ENCODE measurements around the gene CUTA.
A peak's percentile ranks its signal among the peaks of the same experiment; 100 is the strongest.

Gene CUTA

DNA sequence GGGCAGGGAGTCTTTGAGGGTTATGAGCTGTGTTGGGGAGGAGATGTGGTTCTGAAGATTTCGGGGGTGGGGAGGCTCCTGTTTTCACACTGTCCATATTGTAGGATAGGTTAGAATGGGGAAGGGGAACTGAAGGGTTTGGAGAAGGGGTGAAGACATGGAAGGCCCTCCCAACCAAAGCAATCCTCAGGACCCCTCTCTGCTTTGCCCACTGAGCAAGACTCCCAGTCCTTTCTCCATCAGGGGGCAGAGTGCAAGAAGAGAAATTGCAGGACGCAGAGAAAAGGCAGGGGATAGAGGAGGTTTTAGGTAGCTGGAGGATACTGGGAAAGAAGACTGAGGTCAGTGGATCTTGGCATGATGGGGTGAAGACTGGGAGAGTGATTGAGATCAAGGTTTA lies 5.9 kb upstream of the CUTA start:
- no peak for DNase-seq (ENCODE audit: low spot score)

DNA sequence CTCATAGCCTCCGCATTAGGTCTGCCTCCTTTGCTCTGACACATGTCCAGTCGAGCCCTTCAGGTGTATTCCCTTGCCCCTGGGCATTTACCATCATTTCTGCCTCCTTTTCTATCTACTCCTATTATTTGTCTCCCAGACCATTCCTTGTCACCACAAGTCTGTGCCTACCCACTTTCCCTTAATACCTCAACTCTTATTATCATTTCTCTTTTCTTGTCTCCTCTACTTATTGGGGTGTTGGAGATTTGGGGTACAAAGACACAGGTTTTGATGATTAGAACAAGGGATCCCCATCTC lies 3.4 kb upstream of the CUTA start:
- no peak for DNase-seq (ENCODE audit: low spot score)

DNA sequence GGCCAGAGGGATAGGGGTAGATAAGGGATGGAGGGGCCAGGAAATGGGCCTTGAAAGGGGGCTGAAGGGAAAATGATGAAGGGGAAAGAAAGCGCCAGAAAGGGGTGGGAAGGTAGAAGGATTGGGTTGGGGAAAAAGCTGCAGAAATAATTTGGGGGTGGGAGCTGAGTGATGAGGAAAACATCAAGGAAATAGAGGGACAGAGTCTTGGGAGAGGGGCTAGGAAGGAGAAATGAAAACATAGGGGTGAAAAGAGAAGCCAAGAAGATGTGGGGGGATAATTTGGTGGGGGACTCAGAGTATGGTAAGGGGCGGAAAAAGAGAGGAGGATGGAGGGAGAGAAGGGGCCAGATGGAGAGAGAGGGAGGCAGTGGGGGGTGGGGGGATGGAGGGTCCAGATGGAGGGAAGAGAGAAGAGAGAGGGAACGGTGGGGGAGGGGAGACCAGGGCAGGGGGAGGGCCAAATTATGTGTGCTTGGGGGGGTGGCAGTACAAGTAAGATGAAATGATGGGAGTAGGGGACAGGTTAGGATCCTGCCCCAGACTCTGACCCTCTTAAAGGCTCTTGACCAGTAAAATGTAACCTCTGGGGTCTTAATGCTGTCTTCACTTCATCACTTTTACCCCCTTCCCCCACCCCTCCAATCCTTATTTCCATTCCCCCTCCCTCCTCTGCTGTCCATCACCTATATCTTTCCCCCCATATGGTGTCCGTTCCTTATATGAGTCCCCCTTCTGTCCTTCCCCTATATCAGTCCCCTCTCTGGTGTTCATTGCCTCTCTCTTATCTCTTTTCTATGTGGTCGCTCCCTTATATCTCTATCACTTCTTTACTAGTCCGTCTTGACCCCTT lies 2.8 kb upstream of the CUTA start:
- DNase-seq (ENCODE audit: low spot score) = no peak

DNA sequence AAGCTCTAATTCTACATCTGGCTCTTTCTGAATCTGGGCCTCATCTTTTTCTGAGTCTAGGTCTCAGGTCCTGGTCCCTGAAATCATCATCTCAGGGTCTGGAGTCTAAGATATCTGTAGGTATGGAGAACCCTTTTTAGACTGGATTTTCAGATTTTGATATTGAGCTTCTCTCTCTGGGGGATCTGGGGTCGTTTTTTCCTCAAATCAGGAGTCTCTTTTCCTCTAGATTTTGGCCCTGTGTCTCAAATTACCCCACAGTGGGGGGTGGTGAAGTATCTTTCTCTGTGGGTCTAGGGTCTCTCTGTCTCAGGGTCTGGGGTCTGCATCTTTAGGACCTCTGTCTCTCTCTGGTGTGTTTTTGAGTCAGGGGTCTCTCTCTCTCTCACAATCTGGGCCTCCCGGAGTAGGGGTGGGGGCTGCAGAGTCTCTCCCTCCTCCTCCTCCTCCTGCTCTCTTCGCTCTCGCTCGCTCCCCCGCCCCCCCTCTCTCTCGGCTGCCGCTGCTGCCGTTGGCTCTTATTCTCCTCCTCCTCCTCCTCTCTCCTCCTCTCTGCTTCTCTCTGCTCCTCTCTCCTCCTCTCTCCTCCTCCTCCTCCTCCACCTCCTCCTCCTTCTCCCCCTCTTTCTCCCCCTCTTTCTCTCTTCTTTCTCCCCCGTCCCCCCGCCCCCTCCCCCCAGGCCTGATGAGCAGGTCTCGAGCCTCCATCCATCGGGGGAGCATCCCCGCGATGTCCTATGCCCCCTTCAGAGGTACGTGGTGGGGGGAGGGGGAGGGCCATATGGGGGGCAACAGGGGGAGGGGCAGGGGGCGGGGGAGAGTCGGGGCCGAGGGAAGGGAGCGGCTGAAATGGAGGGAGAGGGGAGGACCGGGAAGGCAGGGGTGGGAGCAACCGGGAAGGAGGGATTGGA lies 1.9 kb upstream of the CUTA start, which contains the start of gene SYNGAP1:
Gene SYNGAP1 (plus strand): TSS at position 486 of the 911 bp plus-strand sequence. CDS start 200 bp downstream, at position 686.
- DNase-seq (ENCODE audit: low spot score) = peak; percentile 82

DNA sequence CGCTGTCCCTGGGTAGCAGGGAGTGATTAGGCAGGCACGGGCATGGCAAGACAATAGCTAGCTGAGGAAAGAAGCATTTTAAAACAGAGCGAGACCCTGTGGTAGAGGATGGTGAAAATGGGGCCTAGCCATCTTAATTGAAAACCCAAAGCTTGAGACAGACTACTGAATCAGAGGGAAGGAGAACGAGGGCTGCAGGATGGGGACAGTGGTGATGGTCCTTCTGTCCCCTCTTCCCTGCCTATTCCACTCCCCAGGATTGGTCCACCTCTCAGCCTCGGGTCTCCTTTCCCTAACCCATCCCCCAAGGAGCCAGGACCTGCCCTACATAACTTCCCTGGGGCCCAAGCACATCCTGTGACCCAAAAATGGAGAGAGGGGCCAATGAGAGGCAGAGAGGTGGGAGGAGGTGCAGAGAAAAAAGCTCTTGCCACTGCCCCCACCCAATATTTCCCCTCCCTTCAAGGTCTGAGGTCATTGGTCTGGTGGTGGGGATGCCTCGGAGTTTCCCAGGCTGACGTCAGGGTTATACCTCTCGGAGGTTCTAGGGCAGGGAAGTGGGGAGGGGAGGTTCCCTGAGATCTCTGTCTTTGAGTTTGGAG lies 884 bp upstream of the CUTA start:
- DNase-seq (ENCODE audit: low spot score) = no peak

DNA sequence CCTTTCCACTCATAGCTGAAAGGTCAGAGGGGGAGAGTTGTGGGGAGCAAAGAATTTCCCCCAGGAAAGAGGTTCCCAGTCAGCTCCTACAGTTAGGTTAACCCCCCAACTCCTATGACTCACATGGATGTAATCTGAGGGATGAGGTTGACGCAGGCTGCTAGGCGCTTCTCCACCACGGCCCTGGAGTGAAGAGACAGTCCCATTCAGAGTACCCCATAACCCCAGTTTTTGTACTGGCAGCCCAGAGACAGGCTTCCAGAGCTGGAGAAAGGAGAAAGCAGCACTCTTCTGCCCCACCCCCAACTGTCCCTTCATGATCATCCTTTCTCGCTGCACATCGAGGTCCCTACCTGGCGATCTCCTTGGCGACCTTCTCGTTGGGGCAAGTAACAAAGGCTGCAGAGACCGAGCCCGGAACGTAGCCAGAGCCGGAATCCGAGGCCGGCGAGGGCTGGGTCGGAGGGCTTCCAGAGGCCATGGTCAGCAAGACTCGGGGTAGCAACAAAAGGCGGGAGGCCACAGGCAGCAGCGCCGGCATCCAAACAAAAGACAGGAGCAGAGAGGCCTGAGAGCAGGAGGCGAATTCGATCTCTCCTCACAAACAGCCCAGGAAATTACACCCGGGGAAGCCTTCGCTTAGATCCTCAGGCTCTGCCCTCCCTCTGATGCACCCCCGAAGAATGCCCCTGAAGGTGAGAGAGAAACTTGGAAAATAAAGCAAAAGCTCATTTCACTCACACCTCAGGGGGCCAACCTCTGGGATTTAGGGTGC lies 592 bp downstream of the CUTA start:
- DNase-seq (ENCODE audit: low spot score) = no peak

DNA sequence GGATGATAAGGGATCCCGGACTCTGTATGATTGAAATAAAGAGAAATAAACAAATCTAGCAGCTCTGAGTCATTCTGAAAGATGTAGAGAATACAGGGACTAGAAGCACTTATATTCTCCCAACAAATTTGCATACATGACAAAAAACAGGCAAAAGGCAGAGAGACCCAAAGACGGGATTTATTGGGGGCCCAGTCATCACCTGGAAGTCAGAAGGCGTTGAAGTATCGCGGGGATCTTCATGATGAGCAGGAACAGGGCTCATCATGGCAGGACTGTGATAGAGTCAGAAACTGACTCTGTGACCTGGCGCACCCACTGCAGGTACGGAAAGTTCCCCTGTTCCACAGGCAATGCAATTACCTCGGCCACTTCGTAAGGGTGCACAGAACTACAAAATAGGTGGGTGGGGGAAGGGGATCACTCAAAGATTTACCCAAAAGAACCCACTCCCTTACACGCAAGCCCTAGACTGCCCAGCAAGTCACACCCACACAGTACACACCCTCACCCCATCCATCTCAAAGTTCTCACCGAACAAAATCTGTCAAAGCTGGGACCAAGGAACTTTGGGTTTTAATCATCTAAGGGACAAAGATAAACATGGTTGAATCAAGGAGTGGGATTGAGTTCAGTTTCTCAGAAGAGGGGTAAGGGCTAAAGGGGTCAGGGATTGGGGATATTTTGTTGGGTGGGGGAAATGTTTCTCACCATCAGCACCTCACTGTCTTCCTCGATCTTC lies 1.4 kb downstream of the CUTA start:
- DNase-seq (ENCODE audit: low spot score) = no peak

DNA sequence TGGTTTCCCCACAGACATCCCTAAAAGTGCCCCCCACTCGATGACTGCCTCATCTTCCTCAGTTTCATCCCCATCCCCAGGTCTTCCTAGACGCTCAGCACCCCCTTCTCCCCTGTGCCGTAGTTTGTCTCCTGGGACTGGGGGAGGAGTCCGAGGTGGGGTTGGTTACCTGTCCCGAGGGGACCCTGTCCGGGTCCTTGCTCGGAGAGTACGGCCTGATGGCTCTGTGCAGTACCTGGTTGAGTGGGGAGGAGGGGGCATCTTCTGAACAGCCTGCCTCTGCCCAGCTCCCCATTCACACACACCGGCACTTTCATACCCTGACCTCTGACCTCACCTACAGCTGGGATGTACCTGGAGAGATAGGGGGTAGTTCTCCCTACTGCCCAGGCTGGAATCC lies 2.1 kb downstream of the CUTA start:
- DNase-seq (ENCODE audit: low spot score) = no peak

DNA sequence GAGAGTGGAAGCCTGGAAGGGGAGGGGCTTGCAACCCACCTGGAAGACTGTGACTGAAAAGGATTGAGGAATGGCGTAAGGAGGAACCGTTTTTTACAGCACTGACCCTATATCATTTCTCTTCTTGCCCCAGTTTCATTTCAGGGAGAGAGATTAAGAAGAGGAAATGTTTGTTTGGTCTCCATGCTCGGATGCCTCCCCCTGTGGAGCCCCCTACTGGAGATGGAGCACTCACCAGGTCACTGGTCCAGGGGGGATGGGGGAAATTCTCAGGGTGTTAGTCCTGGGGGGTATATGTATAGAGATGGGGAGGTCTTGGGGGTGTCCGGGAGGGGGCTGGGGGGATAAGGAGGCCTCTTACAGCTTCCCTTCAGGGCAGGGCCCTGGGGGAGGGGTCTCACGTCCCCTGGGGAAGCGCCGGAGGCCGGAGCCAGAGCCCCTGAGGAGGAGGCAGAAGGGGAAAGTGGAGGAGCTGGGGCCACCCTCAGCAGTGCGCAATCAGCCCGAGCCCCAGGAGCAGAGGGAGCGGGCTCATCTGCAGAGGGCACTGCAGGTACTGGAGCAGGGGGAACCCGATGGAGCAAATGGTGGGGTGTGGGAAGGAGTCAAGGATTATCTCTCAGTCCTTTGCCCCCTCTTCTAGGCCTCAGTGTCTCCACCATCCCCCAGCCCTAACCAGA lies 3.2 kb downstream of the CUTA start:
- DNase-seq (ENCODE audit: low spot score) = no peak

DNA sequence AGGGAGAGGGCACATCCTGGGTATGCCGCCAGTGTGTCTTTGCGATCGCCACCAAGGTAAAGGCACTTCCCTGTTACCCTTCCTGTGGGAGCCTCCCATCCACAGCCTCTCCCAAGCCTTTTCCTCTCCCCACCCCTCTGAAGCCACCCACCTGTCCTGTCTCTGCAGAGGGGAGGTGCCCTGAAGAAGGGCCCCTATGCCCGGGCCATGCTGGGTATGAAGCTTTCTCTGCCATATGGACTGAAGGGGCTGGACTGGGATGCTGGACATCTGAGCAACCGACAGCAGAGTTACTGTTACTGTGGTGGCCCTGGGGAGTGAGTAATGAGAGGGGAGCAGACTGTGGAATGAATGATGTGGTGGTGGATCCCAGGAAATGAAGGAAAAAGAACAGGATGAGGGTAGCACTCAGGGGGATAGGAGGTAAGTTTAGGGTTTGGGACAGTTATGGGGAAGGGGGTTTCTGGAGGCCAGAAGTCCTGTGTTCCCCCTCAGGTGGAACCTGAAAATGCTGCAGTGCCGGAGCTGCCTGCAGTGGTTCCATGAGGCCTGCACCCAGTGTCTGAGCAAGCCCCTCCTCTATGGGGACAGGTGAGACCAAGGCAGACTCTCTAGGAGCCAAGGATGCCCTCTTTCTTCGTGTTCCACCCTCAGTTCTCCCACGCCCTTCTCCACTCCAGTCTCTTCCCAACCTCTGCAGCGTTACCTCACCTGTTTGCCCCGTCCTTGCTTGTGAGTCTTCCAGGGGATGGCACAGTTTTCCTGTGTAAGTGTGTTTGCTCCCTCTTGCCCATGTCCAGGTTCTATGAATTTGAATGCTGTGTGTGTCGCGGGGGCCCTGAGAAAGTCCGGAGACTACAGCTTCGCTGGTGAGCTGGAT lies 4.4 kb downstream of the CUTA start:
- DNase-seq (ENCODE audit: low spot score) = peak; percentile 58

DNA sequence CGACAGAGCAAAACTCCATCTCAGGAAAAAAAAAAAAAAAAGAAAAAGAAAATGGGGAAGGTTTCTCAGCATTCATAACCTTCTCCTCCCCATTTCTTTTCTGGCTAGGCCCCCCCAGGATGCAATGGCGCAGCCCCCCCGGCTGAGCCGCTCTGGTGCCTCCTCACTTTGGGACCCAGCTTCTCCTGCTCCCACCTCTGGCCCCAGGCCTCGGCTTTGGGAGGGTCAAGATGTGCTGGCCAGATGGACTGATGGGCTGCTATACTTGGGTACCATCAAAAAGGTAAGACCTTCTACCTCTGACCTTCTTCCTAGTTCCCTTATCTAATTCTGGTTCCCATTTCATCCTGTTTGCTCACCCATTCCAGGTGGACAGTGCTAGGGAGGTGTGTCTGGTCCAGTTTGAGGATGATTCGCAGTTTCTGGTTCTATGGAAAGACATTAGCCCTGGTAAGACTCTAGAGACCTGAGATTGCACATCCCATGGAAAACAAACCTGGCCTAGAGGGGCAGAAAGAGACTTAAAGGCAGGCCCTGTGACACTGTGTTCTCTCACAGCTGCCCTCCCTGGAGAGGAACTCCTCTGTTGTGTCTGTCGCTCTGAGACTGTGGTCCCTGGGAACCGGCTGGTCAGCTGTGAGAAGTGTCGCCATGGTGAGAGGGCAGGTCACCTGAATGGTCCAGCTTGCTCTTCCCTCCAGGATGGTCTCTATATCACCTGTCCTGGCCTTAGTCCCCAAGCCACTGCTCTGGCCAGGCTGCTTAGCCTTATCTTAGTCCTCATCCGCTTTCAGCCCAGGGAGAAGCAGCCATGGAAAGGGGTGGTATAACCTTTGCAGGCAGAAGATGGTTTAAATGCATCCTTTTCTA lies 5.5 kb downstream of the CUTA start:
- no peak for DNase-seq (ENCODE audit: low spot score)

DNA sequence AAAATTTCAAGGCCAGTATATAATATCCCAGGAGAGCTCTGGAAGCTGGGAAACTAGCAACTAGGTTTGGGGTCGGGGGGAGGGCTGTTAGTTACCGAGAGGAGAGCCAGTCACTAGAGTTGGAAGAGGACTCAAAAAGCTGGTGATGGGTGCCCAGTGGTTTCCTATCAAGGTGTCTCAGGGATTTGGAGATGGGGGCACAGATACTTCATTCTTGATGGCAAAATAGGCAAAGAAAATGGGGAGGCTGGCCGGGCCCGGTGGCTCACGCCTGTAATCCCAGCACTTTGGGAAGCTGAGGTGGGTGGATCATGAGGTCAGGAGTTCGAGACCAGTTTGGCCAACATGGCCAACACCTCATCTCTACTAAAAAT lies 6.3 kb downstream of the CUTA start:
- no peak for DNase-seq (ENCODE audit: low spot score)

DNA sequence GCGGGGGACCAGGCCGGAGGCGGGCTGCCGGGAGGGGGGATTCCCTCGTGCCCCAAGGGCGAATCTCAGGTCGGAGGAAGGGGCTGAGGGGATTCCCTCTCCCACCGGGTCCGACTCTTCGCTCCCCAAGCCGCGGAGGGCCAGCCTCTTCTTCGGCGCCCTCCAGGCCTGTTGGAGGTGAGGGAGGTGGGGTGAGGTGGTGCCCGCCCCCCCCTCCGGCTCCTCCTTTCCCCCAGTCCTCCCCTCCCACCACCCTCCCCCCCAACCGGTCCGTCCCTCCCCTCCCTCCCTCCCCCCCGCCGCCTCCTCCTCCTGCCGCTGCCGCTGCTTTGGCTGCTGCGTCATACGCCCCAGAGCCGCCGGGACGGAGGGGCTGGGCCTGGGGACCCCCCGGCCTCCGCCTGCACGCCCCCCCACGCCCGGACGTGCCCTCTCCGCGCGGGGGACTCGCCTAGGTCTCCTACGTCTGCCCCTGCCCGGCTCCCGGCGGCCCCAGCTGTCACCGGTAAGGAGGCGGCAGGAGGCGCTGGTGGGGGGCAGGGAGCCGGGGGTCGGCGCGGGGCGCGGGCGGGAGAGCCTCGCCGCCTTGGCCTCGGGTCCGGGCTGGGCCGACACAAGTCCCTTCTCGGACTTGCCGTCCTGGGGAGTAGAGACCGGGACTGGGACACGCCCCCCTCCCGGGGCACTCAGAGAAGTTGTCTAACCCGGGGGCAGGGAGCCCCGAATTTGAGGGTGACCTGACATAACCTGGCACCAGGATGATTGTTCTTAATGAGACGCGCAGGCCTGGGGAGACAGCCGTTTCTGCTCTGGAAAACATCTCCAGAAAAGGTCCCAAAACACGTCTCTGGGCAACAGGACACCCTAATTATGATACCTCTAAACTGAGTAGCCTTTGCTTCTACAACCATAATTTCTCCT lies 6.9 kb downstream of the CUTA start, which contains the start of gene PHF1:
Gene PHF1 (plus strand): TSS at position 304 of the 921 bp plus-strand sequence. CDS start 1,250 bp downstream, outside the sequence.
- no peak for DNase-seq (ENCODE audit: low spot score)

DNA sequence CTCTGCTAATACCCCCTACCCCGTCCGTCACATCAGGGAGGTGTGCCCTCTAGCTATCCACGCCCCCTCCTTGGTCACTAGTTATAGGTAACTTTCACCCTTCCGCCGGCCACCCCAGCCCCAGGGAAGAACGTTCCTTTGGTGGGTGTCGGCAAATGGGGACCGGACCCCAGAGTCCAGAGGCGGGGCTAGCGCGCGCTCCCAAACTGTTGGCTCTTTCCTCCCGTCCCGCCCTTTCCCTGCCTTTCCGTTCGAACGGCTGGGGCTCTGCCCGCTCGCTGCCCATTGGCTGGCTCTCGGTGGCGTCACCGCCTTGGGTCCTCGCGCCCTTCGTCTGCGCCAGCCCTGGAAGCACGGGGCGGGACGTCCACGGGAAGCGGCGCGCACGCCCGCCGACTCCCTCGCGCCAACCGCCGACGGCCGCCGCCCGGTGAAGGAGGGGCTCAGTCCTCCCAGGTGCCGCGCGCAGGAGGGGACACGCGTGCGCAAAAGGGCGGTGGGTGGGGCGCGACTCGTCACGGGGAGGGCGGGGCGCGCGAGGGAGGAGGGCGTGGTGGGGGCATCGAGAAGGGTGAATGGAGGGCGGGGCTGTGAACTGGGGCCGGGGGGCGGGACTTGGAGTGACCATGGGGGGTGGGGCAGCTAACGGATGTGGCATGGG lies 7.7 kb downstream of the CUTA start:
- DNase-seq (ENCODE audit: low spot score) = peak; percentile 98

DNA sequence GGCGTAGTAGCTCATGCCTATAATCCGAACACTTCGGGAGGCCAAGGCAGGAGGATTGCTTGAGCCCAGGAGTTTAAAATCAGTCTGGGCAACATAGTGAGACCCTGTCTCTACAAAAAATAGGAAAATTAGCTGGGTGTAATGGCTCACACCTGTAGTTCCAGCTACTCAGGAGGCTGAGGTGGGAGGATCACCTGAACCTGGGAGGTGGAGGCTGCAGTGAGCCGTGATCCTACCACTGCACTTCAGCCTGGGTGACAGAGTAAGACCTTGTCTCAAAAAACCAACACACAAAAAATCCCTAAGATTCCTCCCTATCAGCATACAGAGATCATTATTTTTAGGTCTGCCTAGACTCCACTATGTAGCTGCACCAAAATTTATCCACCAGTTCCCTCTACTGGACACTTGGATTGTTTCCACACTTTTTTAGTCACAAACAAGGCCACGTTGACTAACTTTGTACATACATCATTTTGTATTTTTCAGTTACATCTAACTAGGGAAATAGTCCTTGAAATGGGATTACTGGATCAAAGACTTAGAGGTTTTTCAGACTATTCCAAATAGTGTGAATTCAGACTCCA lies 10.7 kb downstream of the CUTA start:
- DNase-seq (ENCODE audit: low spot score) = no peak

DNA sequence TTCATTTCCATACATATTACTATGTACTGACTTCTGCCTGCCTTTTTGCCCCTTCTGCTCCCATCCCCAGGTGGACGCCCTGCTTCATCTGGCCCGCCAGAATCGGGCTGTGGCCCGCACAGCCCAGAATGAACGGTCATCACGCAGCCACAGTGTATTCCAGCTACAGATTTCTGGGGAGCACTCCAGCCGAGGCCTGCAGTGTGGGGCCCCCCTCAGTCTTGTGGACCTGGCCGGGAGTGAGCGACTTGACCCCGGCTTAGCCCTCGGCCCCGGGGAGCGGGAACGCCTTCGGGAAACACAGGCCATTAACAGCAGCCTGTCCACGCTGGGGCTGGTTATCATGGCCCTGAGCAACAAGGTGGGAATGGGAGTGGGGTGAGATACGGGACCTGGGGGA lies 11.8 kb downstream of the CUTA start:
- peak; percentile 54 for DNase-seq (ENCODE audit: low spot score)

Data from left forelimb (tissue), 1 donor.